Fibroblast of villous mesenchyme (primary cell): ENCODE results near the gene FYB1. TPM values are rescaled to one million over a fixed set of nuclear protein-coding genes. Genes with fewer than 3 reads are reported as not detected.

Experiments
- DNase-seq: peaks from one replicate; pipeline ENCODE4 v3.0.0-alpha.2; 2010; ENCODE audit warnings: low read depth
- H3K4me3 ChIP-seq: 2 replicates; pipeline ENCODE4 v1.5.1; 2011; ENCODE audit warnings: low read depth, mild to moderate bottlenecking, low read length
- CTCF ChIP-seq: IDR thresholded peaks from 2 replicates; pipeline ENCODE4 v1.5.1; 2012; ENCODE audit warnings: low read depth, mild to moderate bottlenecking, low read length; ENCODE audit not compliant: insufficient read depth
- total RNA-seq: library from RNA; depleted of rRNA; stranded (reverse); fragments of >200 nt; gene quantifications from 2 replicates; pipeline ENCODE4 v1.2.3, GENCODE V29; 2012

The FYB1 gene
- total RNA-seq, 1 donor = not detected

- peak; percentile 67 for DNase-seq
- no peak for TF ChIP-seq CTCF
- peak overlapping the region; percentile 94 for H3K4me3 ChIP-seq
Measured at GRCh38 chr5:39072925-39073766, 146.2 kb downstream of the FYB1 start.

- no peak overlapping the region for H3K4me3 ChIP-seq
- TF ChIP-seq CTCF = no peak
- DNase-seq = no peak
Measured at GRCh38 chr5:39068099-39068498, 151.3 kb downstream of the FYB1 start.

DNA sequence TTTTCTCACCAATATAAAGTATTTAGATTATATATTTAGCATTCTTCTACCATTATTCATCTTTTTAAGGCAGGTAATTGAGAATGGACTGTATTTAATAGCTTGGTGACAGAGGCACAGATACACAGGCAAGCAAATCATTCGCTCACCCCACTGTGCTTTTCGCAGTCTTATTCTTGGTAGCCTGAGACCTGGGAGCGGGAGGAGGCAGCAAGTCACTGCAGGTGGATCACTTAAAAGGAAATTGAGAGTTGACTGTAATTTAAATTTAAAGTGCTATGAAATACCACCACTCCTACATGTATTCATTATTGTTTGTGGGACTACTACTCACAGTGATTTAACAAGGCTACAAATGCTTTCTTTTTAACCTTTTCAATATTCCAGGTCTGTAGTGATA, 154.9 kb downstream of the FYB1 start:
- TF ChIP-seq CTCF = no peak
- no peak overlapping the region for H3K4me3 ChIP-seq
- no peak for DNase-seq

DNA sequence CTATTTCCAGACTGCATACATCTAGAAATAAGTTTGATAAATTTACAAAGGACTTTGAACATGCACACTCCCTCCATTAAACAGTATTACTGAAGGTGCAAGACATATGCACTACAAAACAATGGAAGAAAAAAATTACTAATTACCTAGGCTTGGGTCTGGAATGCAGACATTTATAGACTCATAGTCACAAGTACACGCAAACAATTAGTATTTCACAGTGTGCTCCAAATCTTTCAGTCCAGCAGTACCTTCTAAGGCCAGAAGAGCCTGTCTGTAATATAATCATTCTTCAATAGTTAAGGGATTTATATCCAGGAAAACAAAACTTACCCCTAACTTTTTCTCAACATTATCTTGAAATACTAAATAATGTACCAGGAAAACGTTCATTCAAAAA, 156.3 kb downstream of the FYB1 start:
- DNase-seq = no peak
- TF ChIP-seq CTCF = no peak
- H3K4me3 ChIP-seq = no peak overlapping the region

DNA sequence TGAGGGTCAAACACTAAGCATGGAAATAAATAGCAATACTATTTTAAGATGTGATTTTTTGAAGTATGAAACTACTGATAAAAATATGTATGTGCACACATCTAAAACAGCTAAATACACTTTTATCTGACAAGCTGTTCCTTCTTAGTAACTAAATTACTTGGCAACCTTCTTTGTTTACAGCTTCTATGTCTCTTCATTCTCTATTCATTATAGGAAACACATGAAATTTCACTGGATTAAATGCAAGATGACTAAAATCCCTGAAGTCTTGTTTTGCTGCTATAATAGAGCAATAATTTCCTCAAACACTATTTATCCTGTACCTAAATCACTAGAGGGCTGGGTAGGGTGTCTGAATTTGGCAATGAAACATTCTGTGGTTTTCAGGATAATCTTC, 156.8 kb downstream of the FYB1 start:
- H3K4me3 ChIP-seq = no peak overlapping the region
- no peak for DNase-seq
- TF ChIP-seq CTCF = no peak

DNA sequence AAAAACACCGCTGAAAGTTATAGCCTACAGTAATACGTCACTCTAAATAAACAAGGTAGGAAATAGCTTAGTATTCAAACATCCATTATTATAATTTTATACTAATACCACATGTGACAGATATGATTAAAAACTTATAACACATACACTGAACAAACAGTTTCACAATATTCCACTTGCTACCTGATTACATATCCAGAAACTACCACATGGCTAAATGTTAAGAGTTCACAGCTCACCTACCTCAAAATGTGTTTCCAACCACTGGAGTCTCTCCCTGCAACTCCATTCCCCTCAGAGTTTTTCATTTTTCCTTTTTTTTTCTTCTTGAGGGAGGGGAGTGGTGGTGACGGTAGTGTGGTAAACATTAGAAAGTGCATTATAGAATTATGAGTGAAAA, 157.3 kb downstream of the FYB1 start:
- H3K4me3 ChIP-seq = no peak overlapping the region
- TF ChIP-seq CTCF = no peak
- DNase-seq = no peak

DNA sequence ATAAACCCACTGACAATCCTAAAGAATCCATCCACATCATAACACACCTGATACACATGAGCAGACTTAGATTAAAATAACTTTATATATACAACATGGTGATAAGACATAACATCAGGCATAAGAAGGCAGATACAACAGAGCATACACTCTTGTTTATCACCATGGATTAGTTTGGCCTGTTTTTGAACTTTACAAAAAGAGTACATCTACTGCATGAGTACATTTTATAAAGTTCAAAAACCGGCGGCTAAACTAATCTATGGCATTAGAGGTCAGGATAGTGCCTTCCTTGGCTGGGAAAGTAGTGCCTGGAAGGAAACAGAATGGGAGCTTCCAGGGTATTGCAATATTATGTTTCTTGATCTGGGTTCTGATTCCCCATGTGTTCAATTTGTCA, 160.3 kb downstream of the FYB1 start:
- no peak for TF ChIP-seq CTCF
- H3K4me3 ChIP-seq = no peak overlapping the region
- DNase-seq = no peak
